ENCODE measurements around the gene SIPA1L2. TPM values are rescaled to one million over a fixed set of nuclear protein-coding genes. Genes with fewer than 3 reads are reported as not detected.
"Not testable (repeated sequence)": the region's sequence is repeated elsewhere in the genome, so short reads cannot be mapped to it uniquely, and the experiment has no call there.

SIPA1L2 gene
- total RNA-seq, 1 donor from 2014 or later: 30.8 TPM

GRCh38 chr1:232613752-232614381 is 16.1 kb downstream of the SIPA1L2 start:
- DNase-seq: peak; percentile 46

GRCh38 chr1:232612836-232613235 is 17.1 kb downstream of the SIPA1L2 start:
- DNase-seq: not testable (repeated sequence)

DNA sequence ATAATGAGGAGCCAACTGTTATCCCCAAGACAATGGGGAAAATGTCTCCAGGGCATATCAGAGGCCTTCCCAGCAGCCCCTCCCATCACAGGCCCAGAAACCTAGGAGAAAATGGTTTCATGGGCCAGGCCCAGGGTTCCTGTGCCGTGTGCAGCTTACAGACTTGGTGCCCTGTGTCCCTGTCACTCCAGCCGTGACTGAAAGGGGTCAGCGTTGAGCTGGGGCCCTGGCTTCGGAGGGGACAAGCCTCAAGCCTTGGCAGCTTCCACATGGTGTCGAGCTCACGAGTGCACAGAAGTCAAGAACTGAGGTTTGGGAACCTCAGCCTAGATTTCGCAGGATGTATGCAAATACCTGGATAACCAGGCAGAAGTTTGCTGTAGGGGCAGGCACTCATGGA is 18.1 kb downstream of the SIPA1L2 start:
- no peak for DNase-seq

DNA sequence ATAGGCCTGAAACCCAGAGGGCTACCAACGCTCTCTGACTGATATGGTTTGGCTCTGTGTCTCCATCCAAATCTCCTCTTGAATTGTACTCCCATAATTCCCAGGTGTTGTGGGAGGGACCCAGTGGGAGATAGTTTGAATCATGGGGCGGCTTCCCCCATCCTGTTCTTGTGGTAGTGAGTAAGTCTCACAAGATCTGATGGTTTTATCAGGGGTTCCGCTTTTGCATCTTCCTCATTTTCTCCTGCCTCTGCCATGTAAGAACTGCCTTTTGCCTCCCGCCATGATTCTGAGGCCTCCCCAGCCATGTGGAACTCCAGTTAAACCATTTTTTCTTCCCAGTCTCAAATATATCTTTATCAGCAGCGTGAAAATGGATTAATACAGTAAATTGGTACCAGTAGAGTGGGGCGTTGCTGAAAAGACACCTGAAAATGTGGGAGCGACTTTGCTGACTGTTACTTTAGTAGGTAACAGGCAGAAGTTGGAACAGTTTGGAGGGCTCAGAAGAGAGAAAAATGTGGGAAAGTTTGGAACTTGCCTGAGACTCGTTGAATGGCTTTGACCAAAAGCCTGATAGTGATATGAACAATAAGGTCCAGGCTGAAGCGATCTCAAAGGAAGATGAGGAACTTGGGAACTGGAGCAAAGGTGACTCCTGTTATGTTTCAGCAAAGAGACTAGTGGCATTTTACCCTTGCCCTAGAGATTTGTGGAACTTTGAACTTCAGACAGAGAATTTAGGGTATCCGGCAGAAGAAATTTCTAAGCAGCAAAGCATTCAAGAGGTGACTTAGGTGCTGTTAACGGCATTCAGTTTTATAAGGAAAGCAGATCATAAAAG is 18.8 kb downstream of the SIPA1L2 start:
- DNase-seq: not testable (repeated sequence)

GRCh38 chr1:232610192-232610901 is 19.6 kb downstream of the SIPA1L2 start:
- DNase-seq: no peak

GRCh38 chr1:232608427-232608826 is 21.5 kb downstream of the SIPA1L2 start:
- DNase-seq: no peak

DNA sequence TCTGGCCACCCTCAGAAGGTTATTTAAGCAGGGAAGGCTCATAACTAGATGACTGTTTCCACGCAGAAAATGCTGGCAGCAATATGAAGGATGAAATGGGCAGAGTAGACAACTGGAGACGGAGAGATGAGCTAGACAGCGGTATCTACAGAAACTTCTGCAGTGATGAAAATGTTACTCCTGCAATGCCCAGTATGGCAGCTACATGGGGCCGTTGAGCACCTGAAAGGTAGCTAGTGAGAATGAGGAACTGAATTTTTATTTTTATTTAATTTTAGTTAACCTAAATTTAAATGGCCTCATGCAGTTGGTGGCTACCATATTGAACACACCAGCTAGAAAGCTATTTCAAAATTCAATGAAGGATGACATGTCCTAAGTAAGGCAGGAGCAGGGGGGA is 27.3 kb downstream of the SIPA1L2 start:
- no peak for DNase-seq

DNA sequence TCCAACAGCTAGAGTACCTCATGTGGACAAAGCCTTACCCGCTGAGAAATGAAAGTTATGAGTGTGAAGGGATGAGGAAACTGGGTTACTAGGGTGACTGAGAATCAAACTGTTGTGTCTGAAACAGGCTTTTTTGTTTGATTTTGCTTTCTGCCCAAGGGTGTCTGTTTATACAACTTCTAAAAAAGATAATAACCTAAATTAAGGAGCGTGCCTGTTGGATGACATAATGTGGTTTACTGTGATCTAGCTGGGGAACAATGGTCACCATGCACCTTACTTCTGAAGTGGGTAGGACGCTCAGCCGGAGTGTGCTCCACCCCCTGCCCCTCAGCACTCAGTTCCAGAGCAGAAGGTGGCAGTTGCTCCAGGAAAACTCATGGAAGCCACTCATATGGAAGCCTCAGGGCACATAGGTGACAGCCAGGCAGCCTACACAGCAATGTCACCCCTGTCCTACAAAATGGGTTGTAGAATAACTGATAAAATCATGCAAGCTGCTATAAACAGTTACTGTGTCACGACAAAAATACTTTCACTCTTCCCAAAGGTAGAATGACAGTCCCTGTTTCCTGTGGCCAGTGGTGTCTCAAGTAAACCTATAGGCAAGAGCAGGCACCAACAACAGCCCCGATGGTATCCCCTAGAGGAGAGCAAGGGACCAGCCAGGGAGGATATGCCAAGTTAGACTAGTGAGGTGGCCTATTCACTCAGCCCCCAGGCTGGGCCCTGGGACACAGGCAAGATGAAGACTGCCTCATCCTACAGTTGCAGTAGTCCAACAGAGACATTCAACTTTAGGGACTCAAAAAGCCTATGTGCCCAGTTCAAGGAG is 29.3 kb downstream of the SIPA1L2 start:
- DNase-seq: no peak

GRCh38 chr1:232599178-232600041 is 30.5 kb downstream of the SIPA1L2 start:
- no peak for DNase-seq

- DNase-seq: no peak
Measured at GRCh38 chr1:232598837-232599177, 31.1 kb downstream of the SIPA1L2 start.

DNA sequence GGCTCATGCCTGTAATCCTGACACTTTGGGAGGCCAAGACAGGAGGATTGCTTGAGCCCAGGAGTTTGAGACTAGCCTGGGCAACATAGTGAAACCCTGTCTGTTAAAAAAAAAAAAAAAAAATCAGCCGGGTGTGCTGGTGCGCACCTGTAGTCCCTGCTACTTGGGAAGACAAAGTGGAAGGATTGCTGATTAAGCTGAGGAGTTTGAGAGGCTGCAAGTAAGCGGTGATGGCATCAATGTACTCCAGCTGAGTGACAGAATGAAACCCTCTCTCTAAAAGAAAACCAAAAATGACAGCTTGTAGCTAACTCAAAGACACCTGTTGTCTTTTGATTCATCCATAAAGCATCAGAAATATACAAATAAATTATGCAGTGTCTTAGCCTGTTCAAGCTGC is 31.8 kb downstream of the SIPA1L2 start:
- no peak for DNase-seq

DNA sequence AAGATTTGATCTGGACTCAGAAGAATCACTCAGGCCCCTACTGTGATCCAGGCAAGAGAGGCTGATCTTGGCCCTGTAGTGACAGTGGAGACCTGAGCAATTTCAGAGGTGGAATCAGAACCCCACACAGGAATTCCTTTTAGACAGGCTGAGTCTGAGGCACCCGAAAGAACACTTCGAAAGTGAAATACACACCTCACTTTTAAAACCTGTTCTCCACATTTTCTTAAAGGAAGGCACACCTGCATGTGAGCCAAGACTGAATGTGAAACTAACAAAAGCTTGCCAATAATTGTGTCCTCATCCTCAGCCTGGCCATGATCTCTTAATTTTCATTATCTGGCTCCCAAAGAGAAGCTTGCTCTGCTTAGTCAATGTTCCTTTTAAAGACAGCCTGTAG is 32.2 kb downstream of the SIPA1L2 start:
- DNase-seq: no peak

DNA sequence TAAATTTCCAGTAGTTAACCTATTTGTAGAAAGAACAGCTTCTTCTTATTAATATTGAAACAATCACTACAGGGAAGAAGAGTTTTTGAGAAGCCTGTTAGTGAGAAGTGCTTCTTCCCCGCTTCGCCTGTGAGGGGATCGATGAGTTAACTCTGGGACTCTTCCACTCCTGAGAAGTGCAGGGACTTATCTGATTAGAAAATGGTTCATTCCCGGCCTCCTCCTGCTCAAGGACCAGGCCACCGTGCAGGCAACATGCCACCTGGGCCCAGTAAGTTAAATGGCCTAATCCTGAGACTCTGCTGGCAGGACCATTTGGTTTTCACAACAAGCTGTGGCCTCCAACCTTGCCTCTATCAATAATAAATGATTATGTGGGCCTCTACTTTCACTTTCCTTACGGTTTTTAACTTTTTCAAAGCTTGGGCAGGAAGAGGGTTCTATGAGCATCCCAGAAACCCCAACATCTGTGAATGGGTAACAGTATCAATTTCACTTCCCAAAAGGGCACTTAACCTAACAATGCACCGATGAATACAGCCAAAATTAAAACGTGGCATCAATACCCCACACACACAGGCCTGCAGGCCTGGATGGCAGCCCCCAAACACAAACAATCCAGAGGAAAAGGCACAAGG is 33.1 kb downstream of the SIPA1L2 start:
- DNase-seq: no peak

- DNase-seq: no peak
Measured at GRCh38 chr1:232594768-232595698, 34.9 kb downstream of the SIPA1L2 start.

DNA sequence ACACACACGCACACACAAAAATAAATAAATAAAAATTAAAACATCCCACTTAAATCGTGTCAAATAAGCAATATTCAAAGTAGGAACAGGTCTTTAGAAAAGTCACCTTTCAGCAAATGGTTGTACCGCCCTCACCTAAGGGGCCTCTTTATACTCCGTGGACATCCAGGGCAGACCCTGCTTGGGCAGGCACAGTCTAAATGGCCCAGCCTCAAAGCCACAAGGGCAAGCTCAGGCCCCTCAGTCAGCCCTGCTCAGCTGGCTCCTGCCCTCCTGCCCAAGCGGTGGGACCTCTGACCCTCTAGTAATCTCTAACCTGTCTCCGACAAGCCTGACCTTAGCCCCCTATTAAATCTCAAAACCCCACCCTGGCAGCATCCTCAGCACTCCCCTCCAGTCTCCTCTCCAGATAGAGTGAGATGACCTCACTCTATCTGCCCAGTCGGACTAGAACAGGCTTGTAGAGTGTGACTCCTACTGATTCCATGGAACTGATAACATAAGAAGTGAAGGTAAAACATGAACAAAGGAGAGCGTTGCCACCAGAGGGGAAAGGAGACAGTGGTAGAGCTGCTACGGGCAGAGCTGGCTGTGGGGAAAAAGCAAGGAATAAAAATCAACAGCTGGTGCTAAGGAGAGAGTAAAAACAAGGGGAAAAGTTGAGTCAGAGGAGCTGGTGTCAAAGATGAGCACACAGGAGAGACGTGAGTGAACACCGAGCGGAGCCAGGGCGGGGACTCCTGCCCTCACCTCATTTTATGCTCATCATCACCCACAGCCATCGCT is 36.0 kb downstream of the SIPA1L2 start:
- no peak for DNase-seq

DNA sequence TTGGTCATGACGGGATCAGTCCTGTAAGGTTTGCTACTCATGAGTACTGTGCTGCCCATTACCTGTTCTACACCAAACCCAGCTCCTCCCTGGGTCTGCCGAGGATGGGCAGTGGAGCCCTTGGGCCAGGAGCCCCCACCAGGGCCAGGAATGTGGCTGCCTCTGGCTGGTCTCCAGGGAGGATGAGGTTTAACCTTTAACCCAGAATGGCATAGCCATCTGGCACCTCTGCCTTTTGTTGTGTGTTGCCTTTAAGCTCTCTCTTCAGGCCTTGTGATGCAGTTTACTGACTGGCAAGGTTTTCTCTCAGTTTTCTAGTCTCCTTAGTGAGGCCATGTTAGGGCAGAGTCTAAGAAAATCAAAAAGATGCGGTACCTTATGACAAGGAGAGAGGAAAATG is 38.6 kb downstream of the SIPA1L2 start:
- no peak for DNase-seq

DNA sequence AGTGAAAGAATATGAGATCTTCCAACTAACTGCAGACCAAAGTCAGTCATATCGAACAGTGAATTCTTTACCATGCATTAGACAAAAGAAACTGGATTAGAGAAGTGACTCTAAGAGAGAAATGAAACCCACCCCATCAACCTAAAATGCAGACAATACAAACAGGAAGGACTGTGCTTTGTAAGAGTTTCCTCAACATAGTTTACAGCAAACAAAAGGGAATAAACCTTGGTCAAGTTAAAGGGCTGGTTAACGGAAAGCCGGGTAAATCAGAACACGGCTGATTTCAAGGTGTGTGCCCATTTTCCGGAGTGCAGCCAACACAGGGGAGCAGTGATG is 39.2 kb downstream of the SIPA1L2 start:
- no peak for DNase-seq

DNA sequence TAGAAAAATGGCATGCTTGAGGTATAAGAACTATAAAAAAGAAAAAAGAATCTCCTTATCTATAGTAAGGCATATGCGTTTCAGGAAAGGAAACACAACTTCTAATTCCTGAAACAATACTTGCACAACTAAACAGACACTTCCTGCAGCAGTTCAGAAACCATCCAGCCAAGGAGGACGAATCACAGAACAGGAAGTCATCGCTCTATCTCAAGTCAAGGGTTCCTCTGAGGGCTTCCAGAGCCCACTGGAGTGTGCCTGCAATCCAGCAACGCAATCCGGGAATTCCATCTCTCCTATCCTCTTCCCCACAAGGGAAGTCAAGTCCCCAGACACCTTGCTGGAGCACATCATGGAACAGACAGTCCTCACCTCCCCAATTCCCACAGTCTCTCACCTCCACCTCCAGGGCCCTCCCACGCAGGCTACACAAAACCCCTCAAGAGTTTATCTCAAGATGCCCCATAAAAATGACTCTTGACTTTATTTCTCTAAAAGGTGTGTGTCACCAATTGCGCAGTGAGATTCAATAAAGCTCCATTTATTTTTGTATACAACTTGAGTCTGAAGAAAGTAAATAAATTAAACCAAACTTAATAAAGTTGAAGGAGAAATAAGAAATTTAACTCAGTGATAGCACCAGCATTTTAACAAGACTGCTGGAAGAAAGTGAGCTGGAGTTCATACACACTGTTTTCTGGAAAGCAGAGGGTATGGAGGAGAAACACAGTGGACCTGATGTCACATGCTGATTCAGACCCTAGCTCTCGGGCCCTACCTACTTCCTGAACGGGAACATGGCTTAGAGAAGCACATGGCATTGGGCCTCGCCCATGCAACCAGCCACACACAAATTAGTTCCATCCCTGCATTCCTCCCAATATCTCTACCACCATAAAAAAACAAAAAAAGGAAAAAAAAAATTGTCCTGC is 39.9 kb downstream of the SIPA1L2 start:
- no peak for DNase-seq
